Stimulated activated memory B cell treated with anti-CD40 and anti-IgM and Interleukin-4, amounts not matched to agents 10 μg/mL and 1 μg/mL and 100 μg/mL, for 72 hours (primary cell): ENCODE measurements around the gene ZNF777.
"Not testable (repeated sequence)": the region's sequence is repeated elsewhere in the genome, so short reads cannot be mapped to it uniquely, and the experiment has no call there.

Experiments
- ATAC-seq: fragments of 150-1000 bp; cut with Tn5 transposase; 2 replicates; pipeline ENCODE4 v1.10.0; 2021
- H3K27ac Mint-ChIP-seq: one replicate; pipeline ENCODE4 v1.8.0; 2022; ENCODE audit warnings: mild to moderate bottlenecking, mixed read lengths
- H3K27me3 Mint-ChIP-seq: one replicate; pipeline ENCODE4 v1.8.0; 2022; ENCODE audit warnings: mixed read lengths
- H3K36me3 Mint-ChIP-seq: one replicate; pipeline ENCODE4 v1.8.0; 2022; ENCODE audit warnings: mixed read lengths
- H3K4me1 Mint-ChIP-seq: one replicate; pipeline ENCODE4 v1.8.0; 2022; ENCODE audit warnings: mixed read lengths
- H3K4me3 Mint-ChIP-seq: one replicate; pipeline ENCODE4 v1.8.0; 2022; ENCODE audit warnings: mild to moderate bottlenecking, moderate library complexity, mixed read lengths
- H3K9me3 Mint-ChIP-seq: one replicate; pipeline ENCODE4 v1.8.0; 2022; ENCODE audit warnings: mixed read lengths

The ZNF777 gene

DNA sequence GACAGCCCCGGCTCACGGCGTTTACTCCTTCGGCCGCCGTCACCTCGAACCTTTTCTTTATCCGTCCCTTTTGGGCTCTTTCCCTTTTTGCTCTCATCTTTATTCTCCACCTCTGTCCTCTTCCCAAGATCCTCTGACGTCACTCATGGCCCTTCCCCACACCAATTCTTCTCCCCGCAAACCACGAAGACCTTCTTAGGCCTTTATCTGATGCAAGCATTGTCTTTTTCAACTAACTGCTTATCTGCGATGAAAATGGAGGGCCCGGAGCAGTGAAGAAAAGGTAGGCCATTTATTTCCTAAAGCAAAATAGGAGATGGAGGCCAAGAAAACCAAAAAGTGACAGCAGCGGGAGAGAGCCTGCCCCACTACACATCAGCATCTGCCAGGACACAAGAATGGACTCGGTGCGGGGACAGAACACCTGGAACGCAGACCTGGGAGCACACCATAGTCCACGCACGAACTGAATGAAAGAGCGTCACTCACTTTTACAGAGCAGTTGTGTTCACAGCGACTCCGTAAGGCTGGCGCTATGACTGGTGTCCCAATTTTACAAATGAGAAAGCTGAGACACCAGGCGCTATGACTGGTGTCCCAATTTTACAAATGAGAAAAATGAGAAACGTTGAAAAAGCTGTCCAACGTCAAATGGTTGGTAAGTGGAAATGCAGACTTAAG lies 45.3 kb downstream of the ZNF777 start:
- H3K36me3 Mint-ChIP-seq = no peaks in the 10 kb centered on the region
- peaks cover 52% of the 10 kb centered on the region for H3K27me3 Mint-ChIP-seq
- H3K4me1 Mint-ChIP-seq = no peaks in the 10 kb centered on the region
- ATAC-seq = no peak
- H3K4me3 Mint-ChIP-seq = peak overlapping the region; percentile 30
- no peak overlapping the region for H3K27ac Mint-ChIP-seq
- H3K9me3 Mint-ChIP-seq = peaks cover 9% of the 10 kb centered on the region

DNA sequence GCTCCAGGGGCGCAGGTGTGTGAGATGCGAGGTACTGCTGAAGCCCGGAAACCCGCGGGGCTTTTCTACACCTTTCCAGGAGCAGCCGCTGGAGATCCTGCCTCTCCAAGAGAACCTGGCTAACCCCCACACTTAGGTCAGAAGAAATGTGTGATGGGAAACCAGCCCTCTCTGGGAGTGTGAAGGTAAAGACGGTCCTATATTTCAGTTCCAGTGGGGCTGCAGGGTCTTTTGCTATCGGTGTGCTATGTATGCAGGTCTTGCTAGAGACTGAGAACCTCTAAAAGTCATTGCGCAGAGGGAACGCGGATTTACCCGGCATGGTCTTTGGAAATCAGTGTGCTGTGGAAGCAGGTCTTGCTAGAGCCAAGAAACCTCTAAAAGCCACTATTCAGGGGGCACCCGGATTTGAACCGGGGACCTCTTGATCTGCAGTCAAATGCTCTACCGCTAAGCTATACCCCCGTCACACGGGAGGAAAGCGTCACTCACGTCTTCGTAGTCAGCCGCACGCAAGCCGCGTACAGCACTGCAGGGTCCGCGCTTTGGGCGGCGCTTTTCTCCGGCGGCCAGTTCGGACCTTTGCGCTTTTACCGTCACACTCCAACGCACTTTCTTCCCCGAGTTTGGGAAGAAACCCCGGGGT lies 46.0 kb downstream of the ZNF777 start:
- H3K27me3 Mint-ChIP-seq = peaks cover 59% of the 10 kb centered on the region
- ATAC-seq = no peak
- H3K4me1 Mint-ChIP-seq = no peaks in the 10 kb centered on the region
- no peaks in the 10 kb centered on the region for H3K36me3 Mint-ChIP-seq
- peak overlapping the region; percentile 30 for H3K4me3 Mint-ChIP-seq
- no peak overlapping the region for H3K27ac Mint-ChIP-seq
- H3K9me3 Mint-ChIP-seq = peaks cover 9% of the 10 kb centered on the region

DNA sequence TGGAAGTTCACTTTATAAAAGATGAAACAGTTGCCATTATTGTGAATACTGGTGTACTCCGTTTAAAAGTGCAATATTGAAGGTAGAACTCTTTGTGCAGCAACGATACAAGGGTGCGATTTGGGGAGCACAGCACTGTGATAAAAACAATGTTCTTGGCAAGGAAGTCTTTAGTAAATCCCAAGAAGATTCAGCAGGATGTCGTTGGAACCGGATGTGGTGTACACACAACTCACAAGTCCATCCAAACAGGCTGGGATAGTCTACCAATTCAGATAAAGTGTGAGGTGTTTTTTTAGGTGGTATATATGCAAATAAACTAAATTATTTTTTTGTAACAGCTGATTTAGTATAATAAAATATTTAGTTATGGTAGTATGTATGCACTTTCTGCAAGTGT lies 46.7 kb downstream of the ZNF777 start:
- peaks cover 60% of the 10 kb centered on the region for H3K27me3 Mint-ChIP-seq
- H3K27ac Mint-ChIP-seq = no peak overlapping the region
- no peak overlapping the region for H3K4me3 Mint-ChIP-seq
- H3K9me3 Mint-ChIP-seq = peaks cover 9% of the 10 kb centered on the region
- ATAC-seq = no peak
- H3K4me1 Mint-ChIP-seq = no peaks in the 10 kb centered on the region
- no peaks in the 10 kb centered on the region for H3K36me3 Mint-ChIP-seq

DNA sequence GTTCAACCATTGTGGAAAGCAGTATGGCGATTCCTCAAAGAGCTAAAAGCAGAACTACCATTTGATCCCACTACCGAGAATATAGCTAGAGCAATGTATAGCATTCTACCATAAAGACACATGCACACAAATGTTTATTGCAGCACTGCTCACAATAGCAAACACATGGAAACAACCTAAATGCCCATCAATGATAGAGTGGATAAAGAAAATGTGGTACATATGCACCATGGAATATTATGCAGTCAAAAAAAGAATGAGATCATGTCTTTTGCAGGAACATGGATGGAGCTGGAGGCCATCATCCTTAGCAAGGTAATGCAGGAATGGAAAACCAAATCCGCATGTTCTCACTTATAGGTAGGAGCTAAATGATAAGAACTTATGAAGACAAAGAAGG lies 47.8 kb downstream of the ZNF777 start:
- not testable (repeated sequence) for H3K27ac Mint-ChIP-seq, ATAC-seq, H3K4me3 Mint-ChIP-seq, H3K9me3 Mint-ChIP-seq, H3K36me3 Mint-ChIP-seq, H3K4me1 Mint-ChIP-seq
- peaks cover 60% of the 10 kb centered on the region for H3K27me3 Mint-ChIP-seq

DNA sequence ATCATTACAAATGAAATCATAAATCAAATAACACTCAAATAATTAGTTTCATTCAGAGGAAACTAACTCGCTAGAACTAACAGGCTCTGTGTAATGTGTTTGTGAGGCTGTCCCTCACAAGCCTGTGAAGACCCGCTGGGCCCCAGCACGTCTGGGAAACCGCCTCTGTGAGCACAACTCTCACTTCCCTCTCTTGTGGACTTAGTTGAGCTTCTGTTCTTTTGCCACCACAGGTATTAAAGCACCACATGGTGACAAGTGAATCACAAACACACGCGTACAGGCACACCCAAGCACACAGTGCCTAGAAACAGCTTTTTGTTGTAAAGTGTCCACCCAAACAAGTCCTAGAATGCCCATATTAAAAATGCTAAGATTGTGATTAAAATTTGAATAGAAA lies 51.0 kb downstream of the ZNF777 start:
- Mint-ChIP-seq H3K9me3 (peaks cover 6% of the 10 kb centered on the region), H3K27me3 (peaks cover 55% of the 10 kb centered on the region), H3K27ac (no peak overlapping the region), H3K4me3 (no peak overlapping the region), H3K36me3 (no peaks in the 10 kb centered on the region), H3K4me1 (no peaks in the 10 kb centered on the region)
- ATAC-seq = peak; percentile 86

DNA sequence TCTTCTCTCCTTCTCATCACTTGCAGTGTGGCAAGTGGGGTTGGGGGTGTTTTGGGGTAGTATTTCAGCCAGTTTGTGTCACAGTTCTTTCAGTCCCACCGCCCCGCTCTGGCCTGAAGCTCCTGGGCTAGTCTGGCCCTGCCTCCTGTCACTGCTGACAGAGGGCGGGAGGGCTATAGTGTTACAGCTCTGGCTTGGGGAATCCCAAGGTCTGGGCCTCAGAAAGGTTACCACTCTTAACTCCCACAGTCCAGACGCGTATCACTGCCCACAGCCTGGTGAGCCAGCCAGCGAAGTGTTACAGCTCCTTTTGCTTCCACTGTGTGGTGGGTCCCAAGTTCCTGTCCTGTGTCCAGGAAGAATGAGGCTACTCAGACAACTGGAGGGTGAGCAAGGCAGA lies 56.0 kb downstream of the ZNF777 start:
- no peaks in the 10 kb centered on the region for H3K9me3 Mint-ChIP-seq
- H3K4me1 Mint-ChIP-seq = no peaks in the 10 kb centered on the region
- H3K27me3 Mint-ChIP-seq = peaks cover 31% of the 10 kb centered on the region
- no peak overlapping the region for H3K27ac Mint-ChIP-seq
- H3K4me3 Mint-ChIP-seq = no peak overlapping the region
- ATAC-seq = peak; percentile 57
- H3K36me3 Mint-ChIP-seq = no peaks in the 10 kb centered on the region

DNA sequence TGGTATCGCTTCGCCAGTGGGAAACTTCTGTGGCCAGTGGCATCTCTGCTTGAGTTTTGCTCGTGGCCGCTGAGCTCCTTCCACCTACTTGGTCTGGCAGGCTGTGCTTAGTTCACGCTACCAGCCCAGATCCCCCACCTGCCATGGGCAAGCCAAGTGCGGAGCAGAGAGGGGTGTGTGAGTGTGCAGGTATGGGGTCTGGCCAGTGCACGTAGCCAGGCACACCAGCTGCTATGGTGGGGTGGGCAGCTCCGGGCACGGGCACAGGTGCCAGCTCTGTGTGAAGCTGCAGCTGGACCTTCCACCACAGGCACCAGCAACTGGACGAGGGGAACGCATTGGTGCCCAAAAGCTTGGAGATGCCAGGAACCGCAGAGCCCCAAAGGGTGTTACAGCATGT lies 56.5 kb downstream of the ZNF777 start:
- peaks cover 30% of the 10 kb centered on the region for H3K27me3 Mint-ChIP-seq
- ATAC-seq = peak; percentile 54
- no peaks in the 10 kb centered on the region for H3K9me3 Mint-ChIP-seq
- no peaks in the 10 kb centered on the region for H3K4me1 Mint-ChIP-seq
- H3K36me3 Mint-ChIP-seq = no peaks in the 10 kb centered on the region
- H3K4me3 Mint-ChIP-seq = no peak overlapping the region
- no peak overlapping the region for H3K27ac Mint-ChIP-seq

DNA sequence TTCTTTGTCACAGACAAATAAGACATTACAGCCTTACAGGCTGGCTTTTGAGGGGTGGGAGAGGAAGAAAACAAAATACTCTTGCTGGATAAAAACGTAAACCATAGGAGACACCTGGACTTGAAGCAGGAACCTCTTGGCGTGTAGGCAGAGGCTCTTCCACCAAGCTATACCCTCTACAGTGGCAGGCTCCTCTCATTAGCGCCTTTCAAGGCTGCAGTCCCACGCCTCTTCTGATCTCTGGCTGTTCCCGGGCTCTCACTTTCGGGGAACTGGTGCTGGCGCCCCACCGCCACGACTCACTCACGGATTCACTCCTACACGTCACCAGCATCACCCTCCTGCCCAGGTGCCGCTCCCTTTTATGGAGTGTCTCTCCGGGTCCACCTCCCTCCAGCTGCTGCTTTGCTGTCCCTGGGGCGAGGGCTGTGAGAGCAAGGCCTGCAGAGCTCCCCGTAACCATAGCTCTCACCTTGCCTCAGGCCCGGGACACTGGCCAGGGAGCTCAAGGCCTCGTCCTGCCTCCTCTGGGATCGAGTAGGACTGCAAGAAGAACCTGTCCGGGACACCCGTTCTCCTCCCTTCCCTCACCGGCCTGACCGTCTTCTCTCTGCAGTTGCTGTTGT lies 62.6 kb downstream of the ZNF777 start:
- H3K9me3 Mint-ChIP-seq = peaks cover 10% of the 10 kb centered on the region
- H3K27me3 Mint-ChIP-seq = peaks cover 68% of the 10 kb centered on the region
- H3K36me3 Mint-ChIP-seq = peaks cover 7% of the 10 kb centered on the region

DNA sequence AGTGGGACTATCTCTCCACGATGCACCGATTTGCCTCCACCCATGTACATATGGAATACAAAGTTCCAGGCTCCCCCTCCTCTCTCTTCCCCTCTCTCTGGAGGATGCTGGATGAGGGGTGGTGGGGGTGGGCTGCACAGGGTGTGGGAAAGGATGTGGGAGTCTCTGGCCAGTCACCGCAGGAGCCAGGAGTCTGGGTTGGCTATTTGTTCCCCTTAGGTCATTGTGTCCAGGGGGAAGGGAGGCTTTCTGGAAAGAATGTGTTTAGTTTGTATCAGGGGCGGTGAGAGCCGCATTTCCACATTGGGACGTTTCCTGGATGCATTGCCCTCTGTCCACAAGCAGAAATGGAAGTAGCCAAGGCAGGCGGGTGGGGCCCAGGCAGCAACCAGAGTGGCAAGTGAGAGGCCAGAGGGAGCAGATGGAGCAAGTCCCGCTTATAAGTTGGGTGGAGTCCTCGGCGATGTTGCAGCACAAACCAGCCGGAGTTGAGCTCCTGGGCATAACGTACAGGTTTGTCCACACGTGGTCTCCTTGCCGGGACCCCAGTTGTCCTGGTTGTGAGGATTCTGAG lies 63.3 kb downstream of the ZNF777 start:
- Mint-ChIP-seq H3K36me3 (peaks cover 7% of the 10 kb centered on the region), H3K4me3 (no peak overlapping the region), H3K27ac (no peak overlapping the region), H3K9me3 (peaks cover 10% of the 10 kb centered on the region), H3K27me3 (peaks cover 68% of the 10 kb centered on the region), H3K4me1 (no peaks in the 10 kb centered on the region)
- no peak for ATAC-seq

More for the DNA sequence above, 62.6 kb downstream of the ZNF777 start:
- ATAC-seq = no peak
- Mint-ChIP-seq H3K4me3 (no peak overlapping the region), H3K4me1 (no peaks in the 10 kb centered on the region), H3K27ac (no peak overlapping the region)

DNA sequence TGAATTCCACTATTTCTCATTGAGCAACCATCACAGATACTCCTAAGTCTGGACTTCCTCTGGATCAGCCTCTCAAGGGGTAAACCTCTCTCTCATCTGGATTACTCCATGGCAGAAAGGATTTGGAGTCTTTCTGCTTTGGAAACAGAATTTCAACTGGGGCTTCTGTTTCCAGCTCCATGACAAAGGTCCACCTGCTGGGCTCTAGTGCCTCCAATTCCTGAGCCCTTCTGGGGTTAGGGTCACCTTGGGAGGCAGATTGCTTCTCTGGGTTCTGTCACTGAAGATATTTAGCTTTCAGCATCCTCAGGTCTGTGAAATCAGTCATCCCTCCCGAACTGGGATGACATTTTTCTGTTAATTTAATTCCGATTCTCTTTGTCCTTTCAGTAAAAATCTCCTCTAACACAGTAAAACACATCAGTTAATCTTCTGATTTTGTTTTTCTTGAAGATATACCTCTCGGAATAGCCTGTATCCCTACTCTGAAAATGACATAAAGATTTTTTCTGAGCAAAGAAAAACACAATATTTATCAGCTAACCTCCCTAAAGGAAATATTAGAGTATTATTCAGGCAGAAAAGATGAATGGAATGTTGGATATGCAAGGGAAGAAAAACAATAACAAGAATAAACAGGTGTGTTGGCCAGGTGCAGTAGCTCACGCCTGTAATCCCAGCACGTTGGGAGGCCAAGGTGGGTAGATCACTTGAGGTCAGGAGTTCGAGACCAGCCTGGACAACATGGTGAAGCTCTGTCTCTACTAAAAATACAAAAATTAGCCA lies 72.1 kb downstream of the ZNF777 start:
- H3K4me3 Mint-ChIP-seq, H3K27ac Mint-ChIP-seq: not testable (repeated sequence)

DNA sequence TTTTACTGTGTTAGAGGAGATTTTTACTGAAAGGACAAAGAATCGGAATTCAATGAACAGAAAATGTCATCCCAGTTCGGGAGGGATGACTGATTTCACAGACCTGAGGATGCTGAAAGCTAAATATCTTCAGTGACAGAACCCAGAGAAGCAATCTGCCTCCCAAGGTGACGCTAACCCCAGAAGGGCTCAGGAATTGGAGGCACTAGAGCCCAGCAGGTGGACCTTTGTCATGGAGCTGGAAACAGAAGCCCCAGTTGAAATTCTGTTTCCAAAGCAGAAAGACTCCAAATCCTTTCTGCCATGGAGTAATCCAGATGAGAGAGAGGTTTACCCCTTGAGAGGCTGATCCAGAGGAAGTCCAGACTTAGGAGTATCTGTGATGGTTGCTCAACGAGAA lies 74.3 kb downstream of the ZNF777 start:
- H3K9me3 Mint-ChIP-seq, H3K4me1 Mint-ChIP-seq, ATAC-seq, H3K27ac Mint-ChIP-seq, H3K4me3 Mint-ChIP-seq, H3K36me3 Mint-ChIP-seq: not testable (repeated sequence)
- H3K27me3 Mint-ChIP-seq = peaks cover 40% of the 10 kb centered on the region

More for the DNA sequence above, 72.1 kb downstream of the ZNF777 start:
- not testable (repeated sequence) for H3K4me1 Mint-ChIP-seq, H3K9me3 Mint-ChIP-seq, H3K36me3 Mint-ChIP-seq, ATAC-seq
- H3K27me3 Mint-ChIP-seq = peaks cover 29% of the 10 kb centered on the region

DNA sequence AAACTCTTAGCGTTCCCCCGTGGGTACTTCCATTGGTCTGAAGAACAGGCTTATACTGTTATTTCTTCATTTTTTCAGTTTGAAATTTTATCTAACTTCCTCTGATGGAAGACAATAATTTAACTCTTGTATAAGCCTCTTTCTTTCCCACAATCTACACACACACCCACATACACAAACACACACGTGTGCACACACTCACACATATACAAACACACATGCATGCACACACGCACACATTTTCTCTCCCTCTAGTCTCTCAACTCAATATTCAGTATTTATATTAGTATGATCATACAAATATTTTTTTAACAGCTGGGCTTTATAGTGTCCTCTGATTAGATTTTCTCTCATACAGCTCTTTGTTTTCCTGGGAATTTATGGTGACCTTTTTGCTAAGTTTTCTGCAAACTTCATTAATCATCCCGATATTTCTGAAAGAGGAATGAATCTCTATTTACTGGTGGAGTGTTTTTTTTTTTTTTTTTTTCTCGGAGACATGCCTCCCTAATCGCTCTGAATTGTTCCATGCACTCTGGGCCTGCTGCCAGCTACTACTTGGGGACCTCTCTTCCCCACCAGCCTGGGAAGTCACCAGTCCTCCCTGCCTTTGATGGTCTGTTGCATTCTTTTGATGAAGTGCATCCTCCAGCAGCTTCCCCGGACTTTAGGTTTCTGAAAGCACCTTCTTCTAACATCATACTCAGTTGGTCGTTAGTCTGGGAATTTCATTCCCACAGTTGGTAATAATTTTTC lies 75.5 kb downstream of the ZNF777 start:
- peaks cover 9% of the 10 kb centered on the region for H3K9me3 Mint-ChIP-seq
- no peaks in the 10 kb centered on the region for H3K36me3 Mint-ChIP-seq
- no peaks in the 10 kb centered on the region for H3K4me1 Mint-ChIP-seq
- peaks cover 48% of the 10 kb centered on the region for H3K27me3 Mint-ChIP-seq
- no peak overlapping the region for H3K4me3 Mint-ChIP-seq
- no peak overlapping the region for H3K27ac Mint-ChIP-seq
- ATAC-seq = no peak
